Stimulated activated CD8-positive, alpha-beta memory T cell treated with anti-CD3 and anti-CD28 coated beads, Interleukin-12 subunit alpha, Interleukin-12 subunit beta, amount 100 ng/mL, for 1 hour (primary cell): ENCODE data around the gene KIAA2012.

Experiments used
- DNase-seq: peaks from one replicate; pipeline ENCODE4 v3.0.0-alpha.2; 2020; ENCODE audit warnings: low read depth

The KIAA2012 gene

GRCh38 chr2:202043475-202043874, 29.6 kb upstream of the KIAA2012 start:
- DNase-seq: no peak

DNA sequence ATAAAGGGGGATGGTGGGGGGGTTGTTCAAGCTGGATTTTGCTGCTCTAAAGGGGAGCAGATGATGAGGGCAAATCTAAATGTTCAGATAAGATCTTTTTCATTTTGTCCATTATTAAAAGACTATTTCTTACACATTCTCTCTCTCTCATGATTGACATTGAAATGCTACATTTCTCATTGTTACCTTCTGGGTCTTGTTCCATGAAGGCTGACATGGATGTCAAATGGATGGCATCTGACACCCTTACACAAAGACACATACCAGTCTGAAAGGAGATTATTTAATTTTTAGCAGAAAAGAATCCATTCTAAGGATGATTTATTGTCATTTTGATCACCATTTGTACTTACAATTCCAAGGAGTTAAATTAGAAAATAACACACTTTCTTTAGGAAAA, 28.3 kb upstream of the KIAA2012 start:
- no peak for DNase-seq

GRCh38 chr2:202046572-202046971, 26.5 kb upstream of the KIAA2012 start:
- no peak for DNase-seq

DNA sequence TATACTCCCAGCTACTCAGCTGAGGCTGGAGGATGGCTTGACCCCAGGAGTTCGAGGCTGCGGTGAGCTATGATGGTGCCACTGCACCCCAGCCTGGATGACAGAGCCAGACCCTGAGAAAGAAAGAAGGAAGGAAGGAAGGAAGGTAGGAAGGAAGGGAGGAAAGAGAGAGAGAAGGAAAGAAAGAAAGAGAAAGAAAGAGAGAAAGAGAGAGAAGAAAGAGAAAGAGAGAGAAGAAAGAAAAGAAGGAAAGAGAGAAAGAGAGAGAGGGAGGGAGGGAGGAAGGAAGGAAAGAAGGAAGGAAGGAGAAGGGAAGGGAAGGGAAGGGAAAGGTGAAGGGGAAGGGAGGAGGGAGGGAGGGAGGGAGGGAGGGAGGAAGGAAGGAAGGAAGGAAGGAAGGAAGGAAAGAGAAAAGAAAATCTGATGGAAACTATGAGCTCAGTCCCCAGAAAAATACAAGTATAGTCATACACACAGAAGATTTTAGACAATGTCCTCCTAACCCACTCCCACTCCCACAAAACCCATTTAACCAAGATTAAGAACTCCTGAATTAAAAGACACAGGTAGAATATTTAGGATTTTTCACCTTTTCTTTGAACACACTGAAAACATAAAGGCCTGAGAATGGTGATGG, 23.8 kb upstream of the KIAA2012 start:
- no peak for DNase-seq

GRCh38 chr2:202049840-202050239, 23.2 kb upstream of the KIAA2012 start:
- DNase-seq: no peak

DNA sequence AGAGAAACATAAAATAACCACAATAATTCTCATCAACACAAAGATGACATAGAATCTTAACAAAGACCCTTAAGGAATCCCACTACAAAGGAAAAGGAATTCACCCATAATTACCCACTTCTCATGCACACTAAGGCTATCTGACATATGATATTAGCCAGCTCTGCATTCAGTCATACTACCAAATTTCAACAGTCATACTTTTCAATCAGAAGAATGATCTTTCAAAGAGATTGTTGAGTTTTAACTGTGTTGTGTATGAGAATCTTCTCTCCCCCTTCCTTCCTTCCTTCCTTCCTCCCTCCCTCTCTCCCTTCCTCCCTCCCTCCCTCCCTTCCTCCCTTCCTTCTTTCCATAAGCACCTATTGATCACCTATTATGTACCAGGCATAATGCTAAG, 22.4 kb upstream of the KIAA2012 start:
- no peak for DNase-seq

GRCh38 chr2:202051499-202052161, 21.4 kb upstream of the KIAA2012 start:
- no peak for DNase-seq

- DNase-seq: no peak
Observed at GRCh38 chr2:202052235-202052634, 20.8 kb upstream of the KIAA2012 start.

DNA sequence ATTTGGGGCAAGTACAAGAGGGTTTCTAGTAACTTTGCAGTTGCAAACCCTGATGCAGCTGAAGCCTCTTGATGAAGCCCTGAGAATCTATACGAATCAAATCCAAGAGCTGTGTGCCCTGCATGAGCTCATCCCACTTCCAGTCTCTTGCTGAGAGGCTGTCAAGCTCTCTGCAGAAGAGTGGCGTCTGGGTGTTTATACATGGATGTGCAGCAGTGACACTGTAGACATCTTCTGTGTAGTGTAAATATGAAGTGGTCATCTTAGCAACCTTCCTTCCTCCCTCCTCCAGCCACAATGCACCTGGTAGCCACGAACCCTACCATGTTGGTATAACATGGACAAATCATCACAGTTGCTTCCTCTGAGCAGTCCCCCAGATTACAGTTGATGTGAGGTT, 18.4 kb upstream of the KIAA2012 start:
- DNase-seq: no peak

DNA sequence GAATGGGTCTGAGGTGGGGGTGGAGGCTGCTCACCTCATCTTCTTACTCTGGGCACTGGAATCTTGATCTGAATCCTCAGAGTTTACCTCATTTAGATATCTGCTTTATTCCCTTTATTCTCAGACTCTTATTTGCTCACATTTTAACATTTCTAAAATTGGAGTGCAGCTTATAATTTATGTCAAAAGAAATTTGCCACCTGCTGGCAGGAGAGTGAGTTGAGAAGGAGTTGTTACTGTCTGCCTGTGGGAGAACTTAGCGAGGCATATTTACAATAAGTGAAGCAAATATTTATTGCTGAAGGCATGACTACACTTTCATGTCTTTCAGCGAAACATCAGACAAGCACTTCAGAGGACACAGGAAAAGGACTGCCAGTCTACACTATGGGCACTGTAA, 16.4 kb upstream of the KIAA2012 start:
- DNase-seq: no peak

DNA sequence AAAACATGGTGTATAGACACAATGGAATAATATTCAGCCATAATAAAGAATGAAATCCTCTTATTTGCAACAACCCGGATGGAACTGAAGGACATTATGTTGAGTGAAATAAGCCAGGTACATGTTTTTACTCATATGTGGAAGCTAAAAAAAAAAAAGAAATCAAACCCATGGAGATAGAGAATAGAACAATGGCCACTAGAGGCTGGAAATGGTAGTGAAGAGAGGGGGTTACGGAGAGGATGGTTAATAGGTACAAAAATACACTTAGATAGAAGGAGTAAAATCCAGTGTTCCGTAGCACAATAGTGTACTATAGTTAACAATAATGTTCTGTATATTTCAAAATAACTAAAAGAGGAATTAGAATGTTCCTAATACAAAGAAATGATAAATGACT, 12.8 kb upstream of the KIAA2012 start:
- DNase-seq: no peak

GRCh38 chr2:202061695-202062094, 11.4 kb upstream of the KIAA2012 start:
- DNase-seq: no peak

DNA sequence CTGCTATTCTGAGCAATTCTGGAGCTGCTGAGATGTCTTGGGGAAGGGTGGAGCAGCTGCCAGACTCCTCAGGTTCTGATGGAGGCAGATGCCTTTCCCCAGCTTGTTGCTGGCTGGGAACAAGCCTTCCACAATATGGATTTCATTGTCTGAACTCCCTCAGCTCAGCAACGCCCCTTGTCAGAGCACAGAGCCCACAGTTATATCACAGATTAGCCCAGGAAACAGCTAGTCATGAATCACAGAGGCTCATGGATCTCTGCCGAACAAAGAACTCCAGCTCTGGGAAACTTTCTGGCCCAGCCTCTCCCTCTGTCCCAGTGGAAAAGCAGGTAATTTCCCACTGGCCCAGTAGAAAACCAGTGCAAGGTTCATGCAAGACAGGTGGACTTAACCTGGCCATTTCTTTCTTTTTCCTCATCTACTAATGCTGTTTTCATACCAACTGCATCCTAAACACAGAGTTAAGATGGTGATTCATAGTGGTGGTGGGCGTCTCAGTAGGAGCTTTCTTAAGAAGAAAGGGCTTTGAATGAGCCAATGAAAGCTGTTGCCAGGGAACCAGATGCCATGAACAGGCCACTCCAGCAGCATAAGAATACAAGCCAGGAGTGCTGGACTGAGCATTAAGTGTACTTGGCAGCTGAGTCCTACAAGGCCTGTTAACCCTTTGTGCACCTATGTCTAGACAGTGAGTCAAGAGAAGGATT, 8.7 kb upstream of the KIAA2012 start:
- DNase-seq: no peak

GRCh38 chr2:202064881-202065230, 8.2 kb upstream of the KIAA2012 start:
- no peak for DNase-seq

DNA sequence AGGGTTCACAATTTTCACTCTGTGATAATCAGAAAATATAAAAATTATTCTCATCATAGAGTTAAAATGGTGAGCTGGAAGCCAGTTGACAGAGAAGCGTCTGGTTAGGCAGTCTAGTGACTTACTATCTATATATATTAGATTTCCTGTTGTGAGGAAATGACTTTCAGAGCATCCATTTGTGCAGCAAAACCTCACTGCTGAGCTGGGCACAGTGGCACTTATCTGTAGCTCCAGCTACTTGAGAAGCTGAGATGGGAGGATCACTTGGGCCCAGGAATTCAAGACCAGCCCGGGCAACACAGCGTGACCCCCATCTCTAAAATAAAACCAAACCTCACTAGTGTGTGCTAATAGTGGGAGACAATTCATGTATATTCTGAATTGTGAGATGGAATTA, 7.2 kb upstream of the KIAA2012 start:
- no peak for DNase-seq

- no peak for DNase-seq
Observed at GRCh38 chr2:202066875-202067274, 6.2 kb upstream of the KIAA2012 start.

DNA sequence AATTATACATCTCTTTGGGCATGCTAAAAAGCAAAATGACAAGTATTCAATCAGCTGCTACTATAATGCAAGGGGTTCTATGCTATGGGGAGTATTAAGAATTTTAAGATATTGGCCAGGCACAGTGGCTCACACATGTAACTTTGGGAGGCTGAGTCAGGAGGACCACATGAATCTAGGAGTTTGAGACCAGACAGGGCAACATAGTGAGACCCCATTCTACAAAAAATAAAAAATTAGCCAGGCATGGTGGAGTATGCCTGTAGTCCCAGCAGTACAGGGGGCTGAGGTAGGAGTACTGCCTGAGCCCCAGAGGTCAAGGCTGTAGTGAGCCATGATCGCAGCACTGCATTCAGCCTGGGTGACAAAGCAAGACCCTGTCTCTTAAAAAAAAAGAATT, 5.5 kb upstream of the KIAA2012 start:
- DNase-seq: no peak

GRCh38 chr2:202069170-202070067, 3.6 kb upstream of the KIAA2012 start:
- no peak for DNase-seq

- DNase-seq: no peak
Observed at GRCh38 chr2:202071107-202071506, 1.9 kb upstream of the KIAA2012 start.

- no peak for DNase-seq
Observed at GRCh38 chr2:202072226-202072625, 829 bp upstream of the KIAA2012 start.

DNA sequence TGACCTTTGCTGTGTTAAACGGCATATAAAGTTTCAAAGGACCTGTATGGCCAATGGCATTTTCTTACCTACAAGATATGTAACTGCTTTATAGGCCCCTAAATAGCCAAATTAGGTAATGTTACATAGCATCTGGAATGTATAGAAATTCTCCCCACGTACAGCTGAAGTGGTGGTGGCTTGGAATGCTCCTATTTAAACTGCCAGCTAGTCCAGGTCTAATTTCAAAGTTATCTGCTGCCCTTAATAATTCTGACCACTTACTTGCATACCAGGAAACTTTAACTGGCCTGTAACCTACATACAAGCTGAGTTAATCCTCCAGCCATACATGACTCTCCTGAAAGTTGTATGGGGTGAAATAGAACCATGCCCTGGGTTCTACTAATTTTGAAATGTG, 1.3 kb downstream of the KIAA2012 start:
- DNase-seq: no peak

- no peak for DNase-seq
Observed at GRCh38 chr2:202079310-202079709, 6.3 kb downstream of the KIAA2012 start.

DNA sequence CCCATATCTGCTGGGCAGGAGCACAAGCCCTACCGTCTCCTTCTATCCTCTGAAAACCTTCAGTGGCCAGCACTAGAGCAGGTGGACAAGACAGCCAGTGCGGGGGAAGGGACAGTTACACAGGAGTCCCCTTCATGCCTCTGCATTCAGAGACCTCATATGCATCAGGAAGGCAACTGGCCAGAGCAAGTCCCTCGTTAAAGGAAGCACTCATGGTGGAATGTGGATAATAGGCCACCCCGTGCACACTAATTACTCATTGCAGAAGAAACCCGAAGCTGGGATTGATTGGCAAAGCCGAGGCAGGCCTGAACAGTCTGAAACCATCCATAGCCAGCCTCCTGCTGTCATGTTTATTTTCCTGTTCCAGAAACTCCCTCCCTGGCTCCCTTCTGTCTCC, 11.2 kb downstream of the KIAA2012 start:
- DNase-seq: no peak
